ENCODE measurements around the gene SLC2A4. TPM values are rescaled to one million over a fixed set of nuclear protein-coding genes. Genes with fewer than 3 reads are reported as not detected.

SLC2A4 gene
- polyA plus RNA-seq, 3 donors: 10.2 to 41.8 (median 31.4) TPM

GRCh38 chr17:7313088-7313889 is 31.8 kb downstream of the SLC2A4 start:
- 83 to 91% (median 86%) methylated on average over 7 of the region's 7 CpGs for WGBS, 3 donors
- H3K27ac ChIP-seq (ENCODE audit: low read depth, low read length): no peak overlapping the region

DNA sequence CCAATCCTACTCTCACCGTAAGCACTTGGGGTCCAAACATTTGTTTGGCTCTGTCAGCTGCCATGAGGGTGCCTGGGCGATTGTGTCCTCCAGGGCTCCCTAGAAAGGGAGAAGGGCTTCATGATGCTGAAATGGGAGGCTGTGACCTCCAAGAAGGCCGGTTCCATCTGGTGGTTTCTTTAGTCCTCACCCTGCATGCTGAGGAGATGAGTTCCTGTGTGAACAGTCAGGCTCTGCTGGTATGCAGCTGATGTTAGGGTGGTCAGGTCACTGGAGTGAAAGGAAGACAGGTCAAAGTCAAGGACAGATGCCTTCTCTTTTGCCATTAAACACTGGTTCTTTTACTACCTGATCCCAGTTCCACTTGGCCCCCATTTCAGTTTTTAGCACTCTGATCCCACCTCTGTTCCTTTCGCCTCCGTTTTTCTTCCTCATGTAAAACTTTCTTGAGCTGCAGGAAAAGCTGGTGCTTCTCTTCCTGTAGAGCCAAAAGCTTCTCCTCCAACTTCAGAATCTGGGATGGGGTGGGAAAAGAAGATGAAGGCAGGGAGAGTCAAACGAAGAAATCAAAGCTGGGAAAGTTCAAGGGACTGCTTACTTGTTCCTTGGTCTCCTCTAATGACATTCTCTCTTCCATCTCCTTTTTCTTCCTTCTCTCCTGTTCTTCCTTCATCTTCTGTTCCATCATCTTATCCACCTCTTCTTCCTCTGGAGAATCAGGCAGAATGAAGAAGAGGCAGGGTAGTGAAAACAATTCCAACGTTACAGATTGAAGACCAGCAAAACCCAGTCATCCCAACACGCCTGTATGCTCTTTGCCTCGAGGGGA is 32.6 kb downstream of the SLC2A4 start:
- WGBS, 3 donors: 45 to 51% (median 46%) methylated on average over 9 of the region's 9 CpGs
- H3K27ac ChIP-seq (ENCODE audit: low read depth, low read length): no peak overlapping the region

GRCh38 chr17:7314719-7315569 is 33.4 kb downstream of the SLC2A4 start, which contains the start of gene GPS2:
GPS2 (minus strand) TSS chr17:7315360; CDS start chr17:7315052, 308 bp downstream.
- 0 to 1% (median 0%) methylated on average over 83 to 95 of the region's 95 CpGs for WGBS, 3 donors
- peak within 1 kb of the TSS; percentile 3 for H3K27ac ChIP-seq (ENCODE audit: low read depth, low read length)

- peak overlapping the region; percentile 3 for H3K27ac ChIP-seq (ENCODE audit: low read depth, low read length)
- 31 to 40% (median 39%) methylated on average over 30 of the region's 30 CpGs for WGBS, 3 donors
Observed at GRCh38 chr17:7315570-7316235, 34.2 kb downstream of the SLC2A4 start.

DNA sequence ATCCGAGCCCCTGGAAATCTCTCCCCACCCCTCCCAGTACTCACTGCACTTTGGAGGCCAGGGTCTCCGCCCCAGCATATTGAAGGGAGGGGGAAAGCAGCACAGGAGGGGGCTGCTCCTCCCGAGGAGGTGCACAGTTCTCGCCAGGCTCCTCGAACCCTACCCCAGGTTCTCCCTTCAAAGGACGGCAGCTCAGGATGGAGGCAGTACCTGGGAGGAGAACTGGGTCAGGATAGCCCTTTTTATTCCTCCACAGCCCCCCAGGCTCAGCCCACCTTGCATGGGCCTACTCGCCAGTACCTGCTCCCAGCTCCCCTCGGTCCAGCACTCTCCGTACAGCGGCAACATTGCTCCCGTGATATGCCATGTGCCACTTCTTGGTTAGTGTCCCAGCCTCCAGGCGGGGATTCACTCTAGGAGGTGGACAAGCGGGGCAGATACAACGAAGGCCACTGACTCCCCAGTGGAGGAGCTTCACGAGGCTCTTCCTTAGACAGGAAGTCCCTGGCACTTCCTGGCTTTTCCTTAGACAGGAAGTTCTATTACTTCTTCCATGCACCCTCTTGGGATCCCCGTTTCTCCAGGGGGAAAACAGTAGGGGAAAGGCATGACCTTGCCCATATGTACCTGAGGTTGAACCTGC is 35.8 kb downstream of the SLC2A4 start:
- H3K27ac ChIP-seq (ENCODE audit: low read depth, low read length): no peak overlapping the region
- WGBS, 3 donors: 80 to 87% (median 83%) methylated on average over 15 to 16 of the region's 16 CpGs

- 88 to 92% (median 92%) methylated on average over 11 to 13 of the region's 13 CpGs for WGBS, 3 donors
- H3K27ac ChIP-seq (ENCODE audit: low read depth, low read length): no peak overlapping the region
Observed at GRCh38 chr17:7318121-7318860, 36.8 kb downstream of the SLC2A4 start.

GRCh38 chr17:7321466-7321865 is 39.9 kb downstream of the SLC2A4 start:
- WGBS, 3 donors: 88 to 93% (median 92%) methylated on average over 15 of the region's 15 CpGs
- no peak overlapping the region for H3K27ac ChIP-seq (ENCODE audit: low read depth, low read length)

DNA sequence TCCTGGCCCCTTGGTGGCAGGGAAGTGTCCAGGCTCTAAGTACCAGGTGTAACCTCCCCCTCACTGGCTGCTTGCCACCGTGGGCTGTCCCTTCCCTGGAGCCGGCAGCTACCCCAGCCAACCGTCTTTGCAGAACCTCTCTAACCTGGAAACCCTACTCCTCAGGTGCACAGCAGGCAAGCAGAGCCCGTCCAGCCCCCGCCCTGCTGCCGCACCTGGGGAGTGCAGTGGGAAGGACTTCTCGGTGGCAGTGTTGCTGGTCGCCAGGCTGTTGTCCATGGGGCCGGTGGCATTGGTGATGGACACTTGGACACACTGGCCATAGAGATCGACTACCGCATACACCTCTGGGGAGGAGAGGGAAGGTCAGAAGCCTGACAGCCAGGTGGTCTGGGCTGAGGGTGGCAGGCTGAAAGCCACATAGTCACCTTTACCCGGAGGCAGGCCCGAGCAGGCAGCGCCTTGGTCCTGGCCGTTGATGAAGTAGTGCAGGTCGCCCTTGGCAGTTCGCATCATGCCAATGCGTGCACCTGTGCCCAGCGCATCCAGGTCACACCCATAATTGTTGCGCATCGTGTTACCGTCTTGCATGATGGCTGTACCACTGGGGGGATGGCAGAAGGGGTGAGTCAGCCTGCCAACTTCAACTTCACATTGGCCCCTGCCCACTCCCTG is 41.1 kb downstream of the SLC2A4 start:
- H3K27ac ChIP-seq (ENCODE audit: low read depth, low read length): no peak overlapping the region
- 91 to 93% (median 93%) methylated on average over 22 of the region's 22 CpGs for WGBS, 3 donors

DNA sequence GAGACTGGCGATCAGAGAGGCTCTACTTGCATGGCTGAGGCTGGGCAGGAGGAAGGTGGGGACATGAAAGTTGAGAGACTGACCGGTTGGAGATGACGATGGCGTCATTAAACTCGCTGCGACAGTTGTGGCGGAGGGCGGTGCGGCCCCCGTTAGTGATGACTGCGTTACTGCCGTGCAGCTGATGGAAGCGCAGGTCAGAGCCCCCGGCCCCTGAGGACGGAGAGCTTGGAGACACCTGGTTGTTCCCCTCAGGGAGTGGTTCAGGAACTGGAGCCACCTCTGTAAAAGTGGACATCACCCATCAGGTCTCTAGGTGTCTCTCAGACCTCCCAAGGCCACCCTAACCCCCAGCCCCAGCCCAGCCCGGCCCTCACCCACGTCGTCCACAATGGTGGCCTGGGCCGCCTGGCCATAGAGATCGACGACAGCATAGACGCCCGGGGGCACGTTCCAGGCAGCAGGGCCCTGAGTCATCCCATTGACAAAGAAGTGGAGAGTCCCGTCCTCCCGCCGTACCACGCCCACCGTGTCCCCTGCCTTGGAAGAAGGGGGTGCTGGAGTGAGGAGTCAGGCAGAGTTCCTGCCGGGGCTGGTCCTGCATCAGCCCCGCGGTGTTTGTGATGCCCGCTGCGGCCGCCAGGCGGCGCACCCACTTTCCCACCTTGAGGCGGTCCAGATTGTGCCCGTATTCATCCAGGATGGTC is 42.4 kb downstream of the SLC2A4 start:
- H3K27ac ChIP-seq (ENCODE audit: low read depth, low read length): no peak overlapping the region
- 63 to 66% (median 65%) methylated on average over 39 of the region's 39 CpGs for WGBS, 3 donors

DNA sequence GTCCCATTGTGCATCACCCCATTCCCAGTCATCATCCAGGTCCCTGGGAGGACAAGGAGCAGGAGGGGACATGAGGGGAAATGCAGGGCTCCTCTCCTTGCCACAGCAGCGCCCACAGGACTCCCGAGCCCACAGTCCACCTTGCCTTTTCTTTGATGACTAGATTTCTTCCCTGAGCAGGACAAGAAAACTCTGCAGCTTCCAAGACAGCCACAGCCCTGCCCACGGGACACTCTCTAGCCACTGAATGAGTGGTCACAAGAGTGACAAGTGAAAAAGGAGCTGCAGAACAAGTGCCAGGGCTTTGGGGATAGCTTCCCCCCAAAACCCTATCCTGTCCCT is 42.9 kb downstream of the SLC2A4 start:
- no peak overlapping the region for H3K27ac ChIP-seq (ENCODE audit: low read depth, low read length)
- WGBS, 3 donors: 82 to 90% (median 83%) methylated on average over 3 of the region's 3 CpGs

GRCh38 chr17:7325031-7325528 is 43.6 kb downstream of the SLC2A4 start:
- no peak overlapping the region for H3K27ac ChIP-seq (ENCODE audit: low read depth, low read length)
- 89 to 93% (median 90%) methylated on average over 17 to 19 of the region's 19 CpGs for WGBS, 3 donors

DNA sequence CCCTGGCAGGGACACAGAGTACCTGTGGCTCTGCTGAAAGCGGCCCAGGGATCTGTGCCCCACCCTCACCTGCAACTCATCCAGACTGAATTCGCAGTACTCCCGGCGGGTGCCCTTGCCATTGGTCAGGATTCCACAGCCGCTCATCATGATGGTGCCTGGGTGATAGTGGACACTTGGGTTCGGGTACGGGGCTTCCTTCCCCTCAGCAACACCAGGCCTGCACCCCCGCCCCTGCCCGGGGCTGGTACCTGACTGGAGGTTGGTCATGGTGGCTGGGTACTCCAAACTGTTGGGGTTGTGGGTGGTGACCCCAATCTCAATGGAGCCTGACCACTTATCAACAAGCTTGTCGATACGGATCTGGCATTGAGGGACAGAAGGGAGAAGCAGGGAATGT is 44.7 kb downstream of the SLC2A4 start:
- H3K27ac ChIP-seq (ENCODE audit: low read depth, low read length): no peak overlapping the region
- 87 to 94% (median 93%) methylated on average over 11 of the region's 11 CpGs for WGBS, 3 donors

GRCh38 chr17:7327056-7327455 is 45.5 kb downstream of the SLC2A4 start:
- WGBS, 3 donors: 85 to 91% (median 85%) methylated on average over 7 of the region's 7 CpGs
- no peak overlapping the region for H3K27ac ChIP-seq (ENCODE audit: low read depth, low read length)

DNA sequence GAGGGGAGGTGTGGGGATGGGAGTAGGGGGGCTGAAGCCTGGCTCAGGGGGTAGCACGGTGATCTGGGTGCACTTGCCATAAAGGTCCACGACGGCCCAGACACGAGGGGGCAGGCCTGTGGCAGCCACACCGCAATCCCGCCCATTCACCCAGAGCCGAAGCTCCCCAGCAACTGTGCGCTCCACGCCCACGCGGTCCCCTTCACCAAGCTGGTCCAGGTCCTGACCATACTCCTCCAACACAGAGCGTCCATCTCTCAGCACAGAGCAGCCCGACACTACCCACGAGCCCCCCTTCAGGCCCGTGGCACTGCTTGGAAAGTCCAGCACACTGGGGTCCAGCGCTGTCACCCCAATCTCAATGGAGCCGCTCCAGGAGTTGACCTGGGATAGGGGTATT is 46.0 kb downstream of the SLC2A4 start:
- H3K27ac ChIP-seq (ENCODE audit: low read depth, low read length): no peak overlapping the region
- WGBS, 3 donors: 86% methylated on average over 17 of the region's 17 CpGs

- 65 to 78% (median 68%) methylated on average over 1 of the region's 1 CpG for WGBS, 3 donors
- H3K27ac ChIP-seq (ENCODE audit: low read depth, low read length): no peak overlapping the region
Observed at GRCh38 chr17:7328009-7328408, 46.5 kb downstream of the SLC2A4 start.

DNA sequence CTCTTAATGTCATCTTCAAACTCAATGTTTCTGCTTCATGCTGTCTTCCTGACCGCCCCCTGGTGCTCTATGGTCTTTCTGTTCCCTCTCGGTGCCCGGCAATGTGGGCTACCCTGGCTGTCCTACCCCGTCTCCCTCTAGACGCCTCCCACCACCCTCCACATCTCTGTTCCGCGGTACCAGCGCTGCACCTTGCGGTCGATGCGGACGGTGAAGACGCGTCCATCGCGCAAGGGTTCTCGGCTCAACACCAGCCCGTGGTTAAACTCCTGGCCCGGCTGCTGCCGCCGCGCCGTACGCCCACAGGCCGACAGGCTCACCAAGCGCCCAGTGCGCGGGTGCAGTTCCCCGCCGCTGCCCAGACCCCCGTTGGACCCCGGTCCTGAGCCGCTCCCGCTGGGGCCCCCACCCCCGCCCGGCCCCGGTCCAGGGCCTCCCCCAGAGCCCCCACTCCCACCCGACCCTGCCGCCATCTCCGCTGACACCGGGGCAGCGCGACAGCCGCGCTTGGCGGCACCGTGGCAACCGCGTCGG is 47.4 kb downstream of the SLC2A4 start, which contains the start of gene NEURL4:
NEURL4 (minus strand) TSS at position 496 of the 534 bp plus-strand sequence; CDS start at position 473, 23 bp downstream.
- peak within 1 kb of the TSS; percentile 40 for H3K27ac ChIP-seq (ENCODE audit: low read depth, low read length)
- 0 to 1% (median 1%) methylated on average over 33 to 50 of the region's 50 CpGs for WGBS, 3 donors
